ENCODE results near the gene GALNT8. TPM values are rescaled to one million over a fixed set of nuclear protein-coding genes. Genes with fewer than 3 reads are reported as not detected.
A peak's percentile ranks its signal among the peaks of the same experiment; 100 is the strongest.

The GALNT8 gene
- total and polyA plus RNA-seq, 2 donors (not counting 1 experiment from before 2014, with no cell fraction given), result 0.30 to 1.3 TPM

GRCh38 chr12:4814485-4814884 is 94.3 kb downstream of the GALNT8 start:
- no peak for TF ChIP-seq CTCF (IDR thresholded peaks at IDR 0.05)
- no peak for TF ChIP-seq EZH2 (IDR thresholded peaks at IDR 0.05; ENCODE audit: borderline replicate concordance, insufficient read depth, low read depth, low read length, poor library complexity, severe bottlenecking)
- whole genome bisulfite sequencing (ENCODE audit: insufficient coverage), result 100% methylated on average over 5 of the region's 9 CpGs
- no peak for DNase-seq
- no peaks in the 10 kb centered on the region for H3K9me3 Mint-ChIP-seq (ENCODE audit: insufficient read depth)
- POLR2A ChIA-PET, result no interaction called here
- H3K27me3 Mint-ChIP-seq, result peaks cover 30% of the 10 kb centered on the region
- no peak overlapping the region for H3K27ac ChIP-seq (ENCODE audit: low read length in 2 of 2)
- no peak overlapping the region for H3K9ac ChIP-seq (ENCODE audit: low read length)
- H2AFZ ChIP-seq (ENCODE audit: insufficient read depth, low read depth, low read length, poor library complexity, severe bottlenecking), result no peak overlapping the region
- CTCF ChIA-PET, result interaction anchor here (0.6 to 1.7 kb wide), 3 partner anchors 35 to 192 kb away, joined by 3 to 6 read pairs (median 4); no protein-coding TSS in a partner anchor
- ATAC-seq (ENCODE audit: low read depth), result no peak
- peaks cover 38 to 42% of the 10 kb centered on the region in 2 donors for H3K4me1 ChIP-seq (ENCODE audit: control insufficient read depth in 2 of 2, insufficient read depth in 2 of 2, low read length in 2 of 2)
- peaks cover 0 to 48% (median 8%) of the 10 kb centered on the region in 4 experiments for H3K27me3 ChIP-seq (replicated peaks in 1 of 4; ENCODE audit: control extremely low read depth in 1 of 4, control insufficient read depth in 3 of 4, insufficient read depth in 4 of 4, low read length in 3 of 4)
- no peaks in the 10 kb centered on the region for H3K36me3 ChIP-seq (replicated peaks in 1 of 2; ENCODE audit: control extremely low read depth in 1 of 2, control insufficient read depth in 1 of 2, extremely low read depth in 1 of 2, insufficient read depth in 2 of 2, low read length in 1 of 2)
- H3K27ac Mint-ChIP-seq, result no peak overlapping the region
- no peak overlapping the region for H3K4me3 ChIP-seq (ENCODE audit: control extremely low read depth in 1 of 5, extremely low read depth in 1 of 5, insufficient read depth in 1 of 5, low read depth in 2 of 5, low read length in 4 of 5)
- no peak overlapping the region for H3K4me3 Mint-ChIP-seq
- H3K9me3 ChIP-seq (ENCODE audit: control extremely low read depth in 1 of 3, control insufficient read depth in 2 of 3, insufficient read depth in 1 of 3, low read length in 2 of 3), result peaks cover 0 to 7% (median 0%) of the 10 kb centered on the region in 3 donors
- intact Hi-C loops (cut with micrococcal nuclease), result no loop called here
- H3K79me2 ChIP-seq (ENCODE audit: control insufficient read depth, insufficient read depth, low read length), result no peaks in the 10 kb centered on the region
- H3K4me1 Mint-ChIP-seq, result peaks cover 49% of the 10 kb centered on the region
- H3K4me2 ChIP-seq (replicated peaks; ENCODE audit: low read depth, low read length, poor library complexity, severe bottlenecking), result no peak overlapping the region
- H4K20me1 ChIP-seq (ENCODE audit: control insufficient read depth, insufficient read depth, low read length, poor library complexity, severe bottlenecking), result no peaks in the 10 kb centered on the region

GRCh38 chr12:4816744-4817525 is 96.7 kb downstream of the GALNT8 start:
- no peak overlapping the region for H3K27ac Mint-ChIP-seq
- Histone ChIP-seq H3K4me1 (ENCODE audit: control insufficient read depth in 2 of 2, insufficient read depth in 2 of 2, low read length in 2 of 2) (peaks cover 45 to 52% of the 10 kb centered on the region in 2 donors), H3K4me2 (replicated peaks; ENCODE audit: low read depth, low read length, poor library complexity, severe bottlenecking) (peak overlapping the region; percentile 32), H3K27ac (ENCODE audit: low read length in 2 of 2) (no peak overlapping the region), H3K27me3 (replicated peaks in 1 of 4; ENCODE audit: control extremely low read depth in 1 of 4, control insufficient read depth in 3 of 4, insufficient read depth in 4 of 4, low read length in 3 of 4) (peaks cover 0 to 24% (median 0%) of the 10 kb centered on the region in 4 experiments), H2AFZ (ENCODE audit: insufficient read depth, low read depth, low read length, poor library complexity, severe bottlenecking) (no peak overlapping the region), H3K36me3 (replicated peaks in 1 of 2; ENCODE audit: control extremely low read depth in 1 of 2, control insufficient read depth in 1 of 2, extremely low read depth in 1 of 2, insufficient read depth in 2 of 2, low read length in 1 of 2) (no peaks in the 10 kb centered on the region), H3K9ac (ENCODE audit: low read length) (no peak overlapping the region), H3K4me3 (ENCODE audit: control extremely low read depth in 1 of 5, extremely low read depth in 1 of 5, insufficient read depth in 1 of 5, low read depth in 2 of 5, low read length in 4 of 5) (no peak overlapping the region), H4K20me1 (ENCODE audit: control insufficient read depth, insufficient read depth, low read length, poor library complexity, severe bottlenecking) (no peaks in the 10 kb centered on the region), H3K9me3 (ENCODE audit: control extremely low read depth in 1 of 3, control insufficient read depth in 2 of 3, insufficient read depth in 1 of 3, low read length in 2 of 3) (no peaks in the 10 kb centered on the region), H3K79me2 (ENCODE audit: control insufficient read depth, insufficient read depth, low read length) (no peaks in the 10 kb centered on the region)
- no peak for TF ChIP-seq CTCF (IDR thresholded peaks at IDR 0.05)
- TF ChIP-seq EZH2 (IDR thresholded peaks at IDR 0.05; ENCODE audit: borderline replicate concordance, insufficient read depth, low read depth, low read length, poor library complexity, severe bottlenecking), result no peak
- intact Hi-C loops (cut with micrococcal nuclease), result no loop called here
- DNase-seq (no peak), ATAC-seq (ENCODE audit: low read depth) (no peak)
- no peaks in the 10 kb centered on the region for H3K9me3 Mint-ChIP-seq (ENCODE audit: insufficient read depth)
- POLR2A ChIA-PET, result no interaction called here
- no peak overlapping the region for H3K4me3 Mint-ChIP-seq
- peaks cover 17% of the 10 kb centered on the region for H3K27me3 Mint-ChIP-seq
- H3K4me1 Mint-ChIP-seq, result peaks cover 48% of the 10 kb centered on the region
- 98% methylated on average over 6 of the region's 8 CpGs for WGBS (ENCODE audit: insufficient coverage)
- CTCF ChIA-PET, result interaction anchor here (0.8 to 3.7 kb wide), 6 partner anchors 15 to 186 kb away, joined by 3 to 24 read pairs (median 5); no protein-coding TSS in a partner anchor

Measured in B cell (primary cell).